AG09309 (cell line): ENCODE measurements around the gene DISC1.
A peak's percentile ranks its signal among the peaks of the same experiment; 100 is the strongest.

Source experiments
- DNase-seq: peaks from one replicate; pipeline ENCODE4 v3.0.0-alpha.2; 2010; ENCODE audit warnings: low read depth
- H3K4me3 ChIP-seq: 2 replicates; pipeline ENCODE4 v1.5.1; 2011; ENCODE audit warnings: mild to moderate bottlenecking, low read depth, low read length, moderate library complexity; ENCODE audit not compliant: control insufficient read depth
- TF ChIP-seq, protein P1 (sequence below): IDR thresholded peaks from 2 replicates; pipeline ENCODE4 v1.5.1; 2011; ENCODE audit warnings: mild to moderate bottlenecking, low read depth, low read length, inconsistent platforms; ENCODE audit not compliant: insufficient read depth, control insufficient read depth; ENCODE audit errors: missing control alignments

DISC1 gene

DNA sequence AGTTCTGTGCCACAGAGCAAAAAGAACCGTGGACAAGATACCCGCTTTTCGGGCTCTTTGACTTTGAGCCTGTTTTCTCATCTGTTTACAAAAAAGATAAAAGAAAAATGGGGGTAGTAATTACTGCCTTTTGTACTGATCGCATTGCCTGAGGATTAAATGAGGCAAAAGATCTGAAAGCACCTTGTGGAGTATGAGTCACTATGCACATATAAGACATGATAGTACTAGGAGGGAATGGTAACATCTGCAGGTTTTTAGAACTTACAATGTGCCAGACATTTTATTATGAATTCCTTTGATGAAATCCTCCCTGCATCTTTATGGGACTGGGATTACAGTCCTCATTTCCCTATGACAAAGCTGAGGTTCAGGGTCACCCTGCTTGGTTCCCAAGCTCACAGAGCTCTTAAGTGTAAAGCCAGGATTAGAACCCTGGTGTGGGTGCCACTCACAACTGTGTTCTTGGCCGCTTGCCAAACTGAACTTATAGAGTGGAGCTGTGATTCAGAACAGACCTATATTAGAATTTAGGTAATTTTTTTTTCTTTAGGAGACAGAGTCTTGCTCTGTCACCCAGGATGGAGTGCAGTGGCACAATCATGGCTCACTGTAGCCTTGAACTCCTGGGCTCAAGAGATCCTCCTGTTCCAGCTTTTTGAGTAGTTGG lies 1.8 kb downstream of the DISC1 start:
- H3K4me3 ChIP-seq = no peak overlapping the region
- no peak for DNase-seq
- TF ChIP-seq, protein P1, sequence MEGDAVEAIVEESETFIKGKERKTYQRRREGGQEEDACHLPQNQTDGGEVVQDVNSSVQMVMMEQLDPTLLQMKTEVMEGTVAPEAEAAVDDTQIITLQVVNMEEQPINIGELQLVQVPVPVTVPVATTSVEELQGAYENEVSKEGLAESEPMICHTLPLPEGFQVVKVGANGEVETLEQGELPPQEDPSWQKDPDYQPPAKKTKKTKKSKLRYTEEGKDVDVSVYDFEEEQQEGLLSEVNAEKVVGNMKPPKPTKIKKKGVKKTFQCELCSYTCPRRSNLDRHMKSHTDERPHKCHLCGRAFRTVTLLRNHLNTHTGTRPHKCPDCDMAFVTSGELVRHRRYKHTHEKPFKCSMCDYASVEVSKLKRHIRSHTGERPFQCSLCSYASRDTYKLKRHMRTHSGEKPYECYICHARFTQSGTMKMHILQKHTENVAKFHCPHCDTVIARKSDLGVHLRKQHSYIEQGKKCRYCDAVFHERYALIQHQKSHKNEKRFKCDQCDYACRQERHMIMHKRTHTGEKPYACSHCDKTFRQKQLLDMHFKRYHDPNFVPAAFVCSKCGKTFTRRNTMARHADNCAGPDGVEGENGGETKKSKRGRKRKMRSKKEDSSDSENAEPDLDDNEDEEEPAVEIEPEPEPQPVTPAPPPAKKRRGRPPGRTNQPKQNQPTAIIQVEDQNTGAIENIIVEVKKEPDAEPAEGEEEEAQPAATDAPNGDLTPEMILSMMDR = no peak

DNA sequence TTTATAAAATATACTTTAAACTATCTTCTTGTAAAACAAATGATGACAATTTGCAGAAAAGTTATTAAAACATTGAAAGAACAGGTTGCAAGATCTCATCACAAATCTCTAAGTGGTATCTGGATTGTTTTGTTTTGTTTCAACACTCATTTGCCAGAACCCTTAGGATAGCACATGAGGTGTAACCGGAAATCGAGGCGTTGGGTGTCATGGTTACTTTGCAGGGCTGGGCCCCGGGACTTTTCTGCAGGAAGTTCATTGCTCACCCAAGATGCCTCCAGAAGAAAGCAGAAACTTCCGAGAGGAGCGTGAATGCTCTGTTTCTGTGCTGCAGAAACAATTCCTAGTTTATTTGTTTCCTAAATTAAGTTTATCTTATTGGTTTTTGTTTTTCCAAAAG lies 2.5 kb downstream of the DISC1 start:
- H3K4me3 ChIP-seq = no peak overlapping the region
- TF ChIP-seq, protein P1 = no peak
- DNase-seq = no peak

DNA sequence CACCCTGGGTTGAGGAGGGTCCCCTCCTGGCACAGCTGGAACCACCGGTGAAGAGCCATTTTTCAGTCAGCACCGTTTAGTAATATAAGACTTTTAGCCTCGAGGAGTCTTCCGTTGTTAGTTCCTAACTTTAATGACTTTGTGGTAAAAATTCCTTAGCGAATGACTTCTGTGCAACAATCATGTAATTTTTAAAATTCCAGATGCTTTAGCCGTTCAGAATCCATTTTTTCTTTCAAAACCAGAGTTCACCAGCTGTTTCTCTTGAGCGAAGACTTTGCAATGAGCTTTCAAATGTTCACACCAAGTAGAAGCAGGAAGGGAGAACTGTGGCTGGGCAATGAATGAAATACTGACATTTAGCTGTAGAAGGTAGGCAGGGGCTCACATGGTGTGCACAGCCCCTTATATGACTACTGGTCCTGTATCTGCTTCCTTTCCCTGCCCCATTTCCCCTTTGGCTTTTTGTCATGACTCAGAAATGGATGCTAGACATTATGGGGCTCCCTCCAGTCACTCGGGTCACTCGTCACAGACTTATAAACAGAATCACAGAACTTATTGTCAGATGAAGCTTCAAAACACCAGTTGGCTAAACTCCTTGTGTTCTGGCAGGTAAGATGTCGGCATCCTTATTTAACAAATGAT lies 4.1 kb downstream of the DISC1 start:
- TF ChIP-seq, protein P1 = no peak
- H3K4me3 ChIP-seq = no peak overlapping the region
- DNase-seq = peak; percentile 64

DNA sequence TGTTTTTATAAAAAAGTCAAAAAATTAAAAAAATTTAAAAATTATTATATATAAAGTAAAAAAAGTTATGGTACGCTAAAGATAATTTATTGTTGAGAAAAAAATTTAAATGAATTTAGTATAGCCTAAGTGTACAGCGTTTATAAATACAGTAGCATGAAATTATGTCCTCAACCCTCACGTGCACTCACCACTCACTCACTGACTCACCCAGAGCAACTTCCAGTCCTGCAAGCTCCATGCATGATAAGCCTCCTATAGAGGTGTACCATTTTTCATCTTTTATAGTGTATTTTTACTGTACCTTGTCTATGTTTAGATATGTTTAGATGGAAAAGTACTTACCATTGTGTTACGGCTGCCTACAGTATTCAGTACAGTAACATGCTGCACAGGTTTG lies 5.1 kb downstream of the DISC1 start:
- TF ChIP-seq, protein P1 = no peak
- H3K4me3 ChIP-seq = no peak overlapping the region
- DNase-seq = no peak

DNA sequence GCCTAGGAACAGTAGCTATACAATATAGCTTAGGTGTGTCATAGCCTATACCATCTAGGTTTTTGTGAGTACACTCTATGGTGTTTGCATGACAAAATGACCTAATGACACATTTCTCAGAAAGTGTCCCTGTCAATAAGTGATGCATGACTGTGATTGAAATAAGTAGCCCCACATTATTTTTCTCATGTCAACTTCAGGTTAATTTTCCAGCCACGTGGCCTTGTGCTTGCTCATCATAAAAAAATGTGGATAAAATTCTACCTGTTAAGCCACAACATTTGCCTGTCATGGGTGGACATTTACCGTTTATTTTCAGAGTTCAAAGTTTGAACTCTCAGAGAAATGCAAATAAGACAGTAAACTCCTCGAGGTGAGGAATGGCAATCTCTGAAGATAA lies 5.5 kb downstream of the DISC1 start:
- no peak overlapping the region for H3K4me3 ChIP-seq
- TF ChIP-seq, protein P1 = no peak
- no peak for DNase-seq

DNA sequence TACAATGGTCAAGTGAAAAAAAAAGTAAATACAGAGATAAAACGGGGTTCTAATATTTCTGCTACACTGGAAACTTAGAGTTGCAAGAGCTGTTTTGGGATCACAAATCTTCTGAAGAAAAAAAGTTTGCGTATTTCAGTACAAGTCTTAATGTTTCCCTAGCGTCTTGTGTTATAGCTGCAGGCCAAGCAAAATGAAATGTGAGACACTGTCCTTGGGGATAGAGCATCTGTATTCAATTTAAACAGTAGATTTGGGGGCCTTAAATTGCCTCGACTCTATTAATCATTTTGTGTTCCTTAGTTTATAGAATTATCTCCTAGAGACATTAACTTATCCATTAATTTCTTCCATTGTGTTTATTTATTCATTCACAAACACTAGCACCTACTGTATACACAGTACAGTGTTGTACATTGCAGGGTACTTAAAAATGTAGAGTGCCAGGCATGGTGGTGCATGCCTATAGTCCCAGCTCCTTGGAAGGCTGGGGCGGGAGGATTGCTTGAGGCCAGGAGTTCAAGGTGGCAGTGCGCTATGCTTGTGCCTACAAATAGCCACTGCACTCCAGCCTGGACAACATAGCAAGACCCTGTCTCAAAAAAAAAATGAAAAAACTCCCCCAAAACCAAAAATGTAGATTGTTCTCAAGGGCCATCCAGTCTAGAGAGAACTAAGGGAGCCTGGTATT lies 7.9 kb downstream of the DISC1 start:
- H3K4me3 ChIP-seq = no peak overlapping the region
- TF ChIP-seq, protein P1 = no peak
- DNase-seq = no peak
